ENCODE results near the gene WNT7A.

DNA sequence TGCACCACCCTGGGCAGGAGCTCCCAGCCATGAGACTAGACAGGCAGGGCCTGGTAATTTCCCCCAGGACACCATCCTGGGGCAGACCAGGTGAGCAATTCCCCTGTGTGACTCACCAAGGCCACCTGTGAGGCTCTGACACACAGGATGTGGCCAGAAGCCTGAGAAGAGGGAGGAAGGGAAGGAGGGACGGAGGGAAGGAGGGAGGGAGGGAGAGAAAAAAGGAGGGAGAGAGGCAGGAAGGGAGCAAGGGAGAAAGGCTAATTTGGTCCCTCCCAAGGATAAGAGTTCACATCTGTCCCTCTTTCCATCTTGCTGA, 25.9 kb downstream of the WNT7A start:
- TF ChIP-seq, protein P1, sequence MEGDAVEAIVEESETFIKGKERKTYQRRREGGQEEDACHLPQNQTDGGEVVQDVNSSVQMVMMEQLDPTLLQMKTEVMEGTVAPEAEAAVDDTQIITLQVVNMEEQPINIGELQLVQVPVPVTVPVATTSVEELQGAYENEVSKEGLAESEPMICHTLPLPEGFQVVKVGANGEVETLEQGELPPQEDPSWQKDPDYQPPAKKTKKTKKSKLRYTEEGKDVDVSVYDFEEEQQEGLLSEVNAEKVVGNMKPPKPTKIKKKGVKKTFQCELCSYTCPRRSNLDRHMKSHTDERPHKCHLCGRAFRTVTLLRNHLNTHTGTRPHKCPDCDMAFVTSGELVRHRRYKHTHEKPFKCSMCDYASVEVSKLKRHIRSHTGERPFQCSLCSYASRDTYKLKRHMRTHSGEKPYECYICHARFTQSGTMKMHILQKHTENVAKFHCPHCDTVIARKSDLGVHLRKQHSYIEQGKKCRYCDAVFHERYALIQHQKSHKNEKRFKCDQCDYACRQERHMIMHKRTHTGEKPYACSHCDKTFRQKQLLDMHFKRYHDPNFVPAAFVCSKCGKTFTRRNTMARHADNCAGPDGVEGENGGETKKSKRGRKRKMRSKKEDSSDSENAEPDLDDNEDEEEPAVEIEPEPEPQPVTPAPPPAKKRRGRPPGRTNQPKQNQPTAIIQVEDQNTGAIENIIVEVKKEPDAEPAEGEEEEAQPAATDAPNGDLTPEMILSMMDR (IDR thresholded peaks at IDR 0.05), result no peak
- TF ChIP-seq POLR2A (IDR thresholded peaks at IDR 0.05), result no peak
- TF ChIP-seq EP300 (IDR thresholded peaks at IDR 0.05), result no peak

Data from stomach (tissue), 4 donors.